OCI-LY3 (cell line): Measurements from ENCODE around the gene GYPA.
A peak's percentile ranks its signal among the peaks of the same experiment; 100 is the strongest.

Experiments used
- H2AFZ ChIP-seq: fragments of 200-600, 300-600 bp; shearing (Covaris generic); 2 replicates; pipeline ENCODE4 v1.6.0; 2014; ENCODE audit warnings: antibody characterized with exemption, low read depth, low read length
- H3K27ac ChIP-seq: fragments of 200-600, 300-600 bp; sonication (generic); 2 replicates; pipeline ENCODE4 v1.5.1; 2014; ENCODE audit warnings: mild to moderate bottlenecking, low read length, moderate library complexity, mixed read lengths
- H3K27me3 ChIP-seq: fragments of 200-600, 300-600 bp; sonication (generic); 2 replicates; pipeline ENCODE4 v1.6.1; 2014; ENCODE audit warnings: low read depth, low read length, mixed read lengths
- H3K36me3 ChIP-seq: fragments of 200-600, 300-600 bp; sonication (generic); replicated peaks from 2 replicates; pipeline ENCODE3; 2014; ENCODE audit warnings: low read depth, low read length, mixed read lengths
- H3K4me1 ChIP-seq: fragments of 300-600, 200-600 bp; sonication (generic); 2 replicates; pipeline ENCODE4 v1.6.1; 2014; ENCODE audit warnings: low read length, mixed read lengths
- H3K4me2 ChIP-seq: fragments of 200-600, 300-600 bp; sonication (generic); 2 replicates; pipeline ENCODE4 v1.6.1; 2014; ENCODE audit warnings: low read length, mixed read lengths
- H3K4me3 ChIP-seq: fragments of 300-600, 200-600 bp; sonication (generic); 2 replicates; pipeline ENCODE4 v1.5.1; 2014; ENCODE audit warnings: antibody characterized with exemption, mild to moderate bottlenecking, low read length, moderate library complexity
- H3K79me2 ChIP-seq: fragments of 300-600, 200-600 bp; shearing (Covaris generic); 2 replicates; pipeline ENCODE4 v1.6.1; 2014; ENCODE audit warnings: mild to moderate bottlenecking, low read length, mixed read lengths
- H3K9ac ChIP-seq: fragments of 300-600, 200-600 bp; shearing (Covaris generic); 2 replicates; pipeline ENCODE4 v1.6.0; 2014; ENCODE audit warnings: mild to moderate bottlenecking, low read length, moderate library complexity
- H3K9me3 ChIP-seq: fragments of 200-600, 300-600 bp; shearing (Covaris generic); 2 replicates; pipeline ENCODE4 v1.6.1; 2014; ENCODE audit warnings: low read length, mixed read lengths; ENCODE audit not compliant: insufficient read depth
- H4K20me1 ChIP-seq: fragments of 200-600, 300-600 bp; sonication (generic); 2 replicates; pipeline ENCODE4 v1.6.1; 2016; ENCODE audit warnings: low read length, mixed read lengths; ENCODE audit not compliant: insufficient read depth
- EZH2phosphoT487 ChIP-seq: fragments of 200-600 bp; shearing (Covaris generic); IDR thresholded peaks from 2 replicates; pipeline ENCODE4 v1.6.1; 2018; ENCODE audit warnings: antibody characterized with exemption, mixed run types, low read depth
- TF ChIP-seq, protein P1 (sequence below): fragments of 200-600, 300-600 bp; sonication (generic); IDR thresholded peaks from 2 replicates; pipeline ENCODE4 v1.5.1; 2014; ENCODE audit warnings: antibody characterized with exemption, low read length, low read depth

Gene GYPA

DNA sequence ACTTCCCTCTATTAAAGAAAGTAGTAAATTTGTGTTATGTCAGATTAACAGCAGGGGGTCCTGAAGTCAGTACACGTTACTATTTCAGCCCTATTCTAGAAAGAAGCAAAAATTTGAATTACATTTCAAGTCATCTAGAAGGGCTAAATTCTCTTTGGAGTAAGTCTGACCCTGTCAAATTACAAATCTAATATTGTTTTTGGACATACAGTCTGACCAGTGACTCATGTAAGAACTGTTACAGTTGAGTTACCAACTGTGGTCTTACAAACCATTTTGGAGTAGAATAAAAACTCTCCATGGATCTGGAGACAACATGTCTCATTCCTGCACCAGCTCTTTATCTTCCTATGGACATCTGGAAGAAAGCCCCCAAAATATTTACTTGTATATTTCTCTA lies 36.0 kb upstream of the GYPA start:
- Histone ChIP-seq H3K27ac (no peak overlapping the region), H3K4me2 (no peak overlapping the region)
- no peak for TF ChIP-seq EZH2phosphoT487
- TF ChIP-seq, protein P1, sequence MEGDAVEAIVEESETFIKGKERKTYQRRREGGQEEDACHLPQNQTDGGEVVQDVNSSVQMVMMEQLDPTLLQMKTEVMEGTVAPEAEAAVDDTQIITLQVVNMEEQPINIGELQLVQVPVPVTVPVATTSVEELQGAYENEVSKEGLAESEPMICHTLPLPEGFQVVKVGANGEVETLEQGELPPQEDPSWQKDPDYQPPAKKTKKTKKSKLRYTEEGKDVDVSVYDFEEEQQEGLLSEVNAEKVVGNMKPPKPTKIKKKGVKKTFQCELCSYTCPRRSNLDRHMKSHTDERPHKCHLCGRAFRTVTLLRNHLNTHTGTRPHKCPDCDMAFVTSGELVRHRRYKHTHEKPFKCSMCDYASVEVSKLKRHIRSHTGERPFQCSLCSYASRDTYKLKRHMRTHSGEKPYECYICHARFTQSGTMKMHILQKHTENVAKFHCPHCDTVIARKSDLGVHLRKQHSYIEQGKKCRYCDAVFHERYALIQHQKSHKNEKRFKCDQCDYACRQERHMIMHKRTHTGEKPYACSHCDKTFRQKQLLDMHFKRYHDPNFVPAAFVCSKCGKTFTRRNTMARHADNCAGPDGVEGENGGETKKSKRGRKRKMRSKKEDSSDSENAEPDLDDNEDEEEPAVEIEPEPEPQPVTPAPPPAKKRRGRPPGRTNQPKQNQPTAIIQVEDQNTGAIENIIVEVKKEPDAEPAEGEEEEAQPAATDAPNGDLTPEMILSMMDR = no peak

DNA sequence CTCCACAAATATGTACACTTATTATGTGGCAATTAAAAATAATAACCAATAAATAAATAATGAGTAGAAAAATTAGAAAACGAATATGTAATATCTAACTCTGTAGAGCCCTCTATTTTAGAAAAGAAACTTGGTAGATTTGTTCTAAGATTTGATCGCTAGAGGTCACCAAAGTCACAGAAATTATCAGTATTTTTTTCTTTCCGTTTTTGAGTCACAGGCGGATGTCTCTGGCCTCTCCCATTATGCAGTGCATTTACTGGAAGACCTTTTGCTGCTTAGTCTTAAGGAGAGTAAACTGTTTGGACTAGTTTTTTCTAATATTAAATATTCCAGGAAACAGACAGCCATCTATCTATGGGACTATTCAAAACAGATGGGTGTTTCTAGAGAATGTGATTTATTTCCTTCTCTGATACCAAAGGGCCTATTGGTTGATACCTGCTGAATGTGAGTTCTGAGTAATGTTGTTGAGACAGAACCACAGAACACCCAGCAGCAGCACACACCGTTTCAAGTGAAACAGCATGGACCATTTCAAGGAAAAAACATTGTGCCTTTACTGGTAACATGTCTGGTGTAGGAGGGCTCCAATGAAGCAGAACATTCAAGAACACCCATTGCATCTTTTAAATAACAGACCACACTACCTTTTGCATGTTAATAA lies 34.0 kb upstream of the GYPA start:
- no peaks in the 10 kb centered on the region for H3K79me2 ChIP-seq
- peaks cover 22% of the 10 kb centered on the region; the same call in 1 of the 2 replicates for H3K27me3 ChIP-seq
- no peak overlapping the region for H3K4me3 ChIP-seq
- TF ChIP-seq, protein P1 = peak; percentile 86
- TF ChIP-seq EZH2phosphoT487 = no peak
- H2AFZ ChIP-seq = no peak overlapping the region
- H3K9me3 ChIP-seq = no peaks in the 10 kb centered on the region
- peaks cover 5% of the 10 kb centered on the region for H3K4me1 ChIP-seq
- 0 out of 2 replicates have a peak overlapping the region, but pooled peaks have one; percentile 1 for H3K4me2 ChIP-seq
- H4K20me1 ChIP-seq = no peaks in the 10 kb centered on the region
- H3K36me3 ChIP-seq = no peaks in the 10 kb centered on the region
- H3K27ac ChIP-seq = no peak overlapping the region
- H3K9ac ChIP-seq = no peak overlapping the region

More for the DNA sequence above, 36.0 kb upstream of the GYPA start:
- no peaks in the 10 kb centered on the region for H3K79me2 ChIP-seq
- peaks cover 5% of the 10 kb centered on the region for H3K4me1 ChIP-seq
- H3K9ac ChIP-seq = no peak overlapping the region
- no peaks in the 10 kb centered on the region for H4K20me1 ChIP-seq
- peaks cover 8% of the 10 kb centered on the region; the same call in 1 of the 2 replicates for H3K27me3 ChIP-seq
- H3K4me3 ChIP-seq = no peak overlapping the region
- H3K36me3 ChIP-seq = no peaks in the 10 kb centered on the region
- H3K9me3 ChIP-seq = no peaks in the 10 kb centered on the region
- H2AFZ ChIP-seq = no peak overlapping the region

DNA sequence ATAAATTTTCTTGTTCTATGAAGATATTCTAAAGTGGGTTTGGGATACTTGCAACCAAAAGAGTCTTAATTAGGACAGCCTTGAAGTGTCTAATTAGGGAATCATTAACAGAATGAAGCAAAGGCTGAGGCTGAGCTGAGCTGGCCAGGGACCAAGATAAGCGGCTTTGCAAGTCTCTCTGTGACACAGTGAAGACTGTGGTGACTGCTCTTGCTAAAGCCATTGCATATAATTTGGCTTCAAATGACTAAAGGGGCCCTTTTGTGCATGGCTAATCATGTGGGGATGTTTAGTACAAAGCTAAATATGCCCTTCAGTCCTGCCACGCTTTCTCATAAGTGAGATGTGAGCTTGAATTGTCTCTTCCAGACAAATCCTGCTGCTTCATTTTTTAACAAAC lies 31.2 kb upstream of the GYPA start:
- Histone ChIP-seq H3K9ac (no peak overlapping the region), H3K27ac (no peak overlapping the region), H3K4me1 (peaks cover 5% of the 10 kb centered on the region), H3K27me3 (peaks cover 36% of the 10 kb centered on the region), H3K36me3 (no peaks in the 10 kb centered on the region), H3K79me2 (no peaks in the 10 kb centered on the region), H4K20me1 (no peaks in the 10 kb centered on the region), H3K4me2 (no peak overlapping the region), H3K4me3 (no peak overlapping the region), H3K9me3 (no peaks in the 10 kb centered on the region), H2AFZ (no peak overlapping the region)
- no peak for TF ChIP-seq EZH2phosphoT487
- TF ChIP-seq, protein P1 = no peak

DNA sequence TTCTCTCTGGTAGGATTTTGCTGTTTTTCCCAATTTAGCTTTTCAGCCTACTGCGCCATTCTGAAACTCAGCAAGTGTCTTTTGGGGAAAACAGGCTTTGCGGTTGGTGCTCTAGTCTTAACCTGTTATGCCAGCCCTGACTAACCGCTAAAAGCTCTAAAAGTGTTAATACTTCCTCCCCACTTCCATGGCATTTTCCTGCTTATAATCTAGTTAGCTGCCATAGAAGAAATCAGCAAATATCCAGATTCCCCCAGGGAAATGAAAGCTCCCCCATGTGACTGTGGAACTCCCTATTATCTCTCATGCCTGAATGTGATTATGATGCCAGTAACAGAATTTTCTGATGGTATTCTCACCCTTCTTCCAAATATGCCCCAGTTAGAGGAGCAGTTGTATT lies 28.7 kb upstream of the GYPA start:
- H3K36me3 ChIP-seq = no peaks in the 10 kb centered on the region
- H3K27me3 ChIP-seq = peaks cover 36% of the 10 kb centered on the region
- no peak overlapping the region for H2AFZ ChIP-seq
- no peak overlapping the region for H3K9ac ChIP-seq
- no peaks in the 10 kb centered on the region for H3K4me1 ChIP-seq
- H4K20me1 ChIP-seq = no peaks in the 10 kb centered on the region
- H3K4me3 ChIP-seq = no peak overlapping the region
- no peak overlapping the region for H3K4me2 ChIP-seq
- TF ChIP-seq EZH2phosphoT487 = no peak
- TF ChIP-seq, protein P1 = no peak
- H3K9me3 ChIP-seq = no peaks in the 10 kb centered on the region
- no peaks in the 10 kb centered on the region for H3K79me2 ChIP-seq
- H3K27ac ChIP-seq = no peak overlapping the region
